K562 (cell line): ENCODE results near the gene CEP68. TPM values are rescaled to one million over a fixed set of nuclear protein-coding genes. Genes with fewer than 3 reads are reported as not detected.

Experiments
- ATAC-seq: fragments of 200-7000 bp; cut with Tn5 transposase; 3 replicates; pipeline ENCODE4 v1.9.1; 2020; ENCODE audit warnings: moderate library complexity
- BruUV-seq: library from RNA; stranded (reverse); fragments of 400-500 nt; replicated peaks from 2 replicates; lab custom pipeline; 2021; lab: Mats Ljungman, UMichigan
- CTCF ChIA-PET: fragments of 300-600 bp; formaldehyde crosslinking; extraction: SDS; loops from one replicate; lab custom pipeline; 2021; ENCODE audit warnings: low intra/inter-chr PET ratio; lab: Yijun Ruan, JAX
- POLR2A ChIA-PET: fragments of 300-600, 350-650 bp; sonication (Branson Sonifier 250); formaldehyde crosslinking; extraction: SDS; loops from one replicate; lab custom pipeline; 2021; ENCODE audit warnings: antibody characterized with exemption, inconsistent platforms; lab: Yijun Ruan, JAX
- DNase-seq, 4 experiments: peaks; one replicate each; pipeline versions ENCODE4 v3.0.0 to v3.0.0-alpha.2; 2011 to 2018; ENCODE audit warnings: low spot score in 3 of 4, mixed read lengths in 3 of 4; ENCODE audit errors: extremely low read depth in 1 of 4
- FAIRE-seq: peaks from 2 replicates; lab custom pipeline; 2011; peaks lifted over from hg19 to GRCh38; lab: Jason Lieb, UNC
- H2AFZ ChIP-seq: 2 replicates; pipeline ENCODE4 v1.6.0; 2011; ENCODE audit warnings: low read depth, low read length, control low read depth, inconsistent platforms
- H3K27ac ChIP-seq: fragments of 200-600 bp; 3 replicates; pipeline ENCODE4 v1.8.0; 2011; ENCODE audit warnings: low read depth, mild to moderate bottlenecking, control low read depth, inconsistent platforms, low read length, moderate library complexity, mixed read lengths; ENCODE audit errors: extremely low read depth
- H3K27me3 ChIP-seq, 2 experiments: fragments of 300-600 bp in 1 of 2; 2 replicates in 1 of 2; 3 replicates in 1 of 2; pipeline versions ENCODE4 v1.6.0 to v1.8.0; 2011; ENCODE audit warnings: inconsistent platforms in 2 of 2, low read length in 2 of 2, mild to moderate bottlenecking in 1 of 2, mixed read lengths in 1 of 2, moderate library complexity in 1 of 2; ENCODE audit not compliant: control insufficient read depth in 2 of 2, insufficient read depth in 2 of 2
- H3K36me3 ChIP-seq: fragments of 300-600 bp; 3 replicates; pipeline ENCODE4 v1.8.0; 2011; ENCODE audit warnings: mild to moderate bottlenecking, low read length, inconsistent platforms; ENCODE audit not compliant: control insufficient read depth, insufficient read depth
- H3K4me1 ChIP-seq, 2 experiments: fragments of 200-600 bp in 1 of 2; replicated peaks in 1 of 2; 2 replicates in 1 of 2; 3 replicates in 1 of 2; pipeline versions ENCODE4 v1.5.1 to v1.8.0; 2011; ENCODE audit warnings: inconsistent platforms in 2 of 2, low read length in 2 of 2, mild to moderate bottlenecking in 1 of 2, mixed read lengths in 1 of 2, moderate library complexity in 1 of 2; ENCODE audit not compliant: control insufficient read depth in 2 of 2, insufficient read depth in 2 of 2
- H3K4me2 ChIP-seq: 2 replicates; pipeline ENCODE4 v1.6.1; 2011; ENCODE audit warnings: low read length, control low read depth, inconsistent platforms, mixed read lengths; ENCODE audit not compliant: insufficient read depth
- H3K4me3 ChIP-seq: fragments of 200-600 bp; sonication (generic), shearing (Covaris generic); 2 replicates; pipeline ENCODE4 v1.5.1; 2016; ENCODE audit warnings: control low read depth, inconsistent platforms
- H3K79me2 ChIP-seq: fragments of 200-600 bp; 3 replicates; pipeline ENCODE4 v1.8.0; 2011; ENCODE audit warnings: low read length, inconsistent platforms; ENCODE audit not compliant: control insufficient read depth, insufficient read depth
- H3K9ac ChIP-seq, 2 experiments: 2 replicates each; pipeline versions ENCODE4 v1.6.0 to v1.6.1; 2011; ENCODE audit warnings: low read depth in 2 of 2, low read length in 2 of 2, control low read depth in 1 of 2, inconsistent platforms in 1 of 2, mild to moderate bottlenecking in 1 of 2, mixed read lengths in 1 of 2; ENCODE audit not compliant: insufficient read depth in 1 of 2
- H3K9me1 ChIP-seq: one replicate; pipeline ENCODE4 v1.6.0; 2011; ENCODE audit warnings: inconsistent platforms, mild to moderate bottlenecking, low read length, moderate library complexity; ENCODE audit not compliant: control insufficient read depth, insufficient read depth
- H3K9me3 ChIP-seq: replicated peaks from 2 replicates; pipeline ENCODE4 v1.5.1; 2011; ENCODE audit warnings: low read depth, low read length, inconsistent platforms; ENCODE audit not compliant: control insufficient read depth, insufficient read depth
- H4K20me1 ChIP-seq: replicated peaks from 2 replicates; pipeline ENCODE4 v1.6.1; 2011; ENCODE audit warnings: low read length, inconsistent platforms, mixed read lengths; ENCODE audit not compliant: control insufficient read depth, insufficient read depth
- ATF7 ChIP-seq: fragments of 450-650 bp; IDR thresholded peaks from 2 replicates; pipeline ENCODE4 v1.7.1; 2014; ENCODE audit warnings: mild to moderate bottlenecking, moderate library complexity
- CEBPB ChIP-seq: fragments of 450-650 bp; IDR thresholded peaks from 2 replicates; pipeline ENCODE4 v1.6.1; 2016; ENCODE audit warnings: missing genetic modification characterization, missing compliant biosample characterization
- ZNF592 ChIP-seq: fragments of 450-650 bp; IDR thresholded peaks from 2 replicates; pipeline ENCODE4 v1.6.1; 2017; ENCODE audit warnings: antibody characterized with exemption, mild to moderate bottlenecking
- WGBS: fragments of 100-300 bp; shearing (Covaris generic); methylation state at CpG from one replicate; pipeline ENCODE4 v1.1.6; 2016; ENCODE audit warnings: low coverage, mixed read lengths; ENCODE audit not compliant: insufficient coverage; ENCODE audit errors: missing lambda C conversion rate; 5-methylcytosine and 5-hydroxymethylcytosine counted together
- in situ Hi-C: fragments of 300-500 bp; cut with MboI; formaldehyde crosslinking; loops from 4 replicates; pipeline ENCODE4 v1.15.0; 2018; ENCODE audit warnings: inconsistent platforms, mixed read lengths
- intact Hi-C: fragments of 100-400 bp; cut with micrococcal nuclease; formaldehyde crosslinking; loops from 2 replicates; pipeline ENCODE4 v1.14.2; 2022
- polyA plus RNA-seq, 8 experiments: library from polyadenylated mRNA; depleted of rRNA in 4 of 8; stranded (reverse) in 5 of 8; unstranded in 3 of 8; fragments of >200 nt; fragmentation: Nextera tagmentation in 2 of 8; fragmentation: Illumina TruSeq in 1 of 8; extraction: Ambion mirVana in 2 of 8; extraction: Trizol in 1 of 8; gene quantifications; 2 replicates each; pipeline versions ENCODE4 v1.2.1 to v1.2.3, GENCODE V29; 2011 to 2014; ENCODE audit warnings: inconsistent platforms in 1 of 8, missing spikeins in 1 of 8
- total RNA-seq, 7 experiments: library from RNA; depleted of rRNA in 6 of 7; stranded (reverse); fragments of >200 nt in 6 of 7; fragmentation: Illumina TruSeq in 2 of 7; extraction: Trizol in 2 of 7; gene quantifications; 2 replicates each; pipeline versions ENCODE4 v1.2.1 to v1.2.3, GENCODE V29; 2011 to 2021; ENCODE audit warnings: low replicate concordance in 1 of 7

CEP68 gene
- total and polyA plus RNA-seq, 9 of the 15 experiments (the other 6 are each of a cell fraction or from before 2014, with no cell fraction given) = 1.4 to 8.5 (median 5.2) TPM

- TF ChIP-seq ZNF592 = 0 out of 2 replicates have a peak, but pooled peaks have one; percentile 20
These were observed 25.0 kb downstream of the CEP68 start (continued) for GRCh38 chr2:65081232-65081685.

DNA sequence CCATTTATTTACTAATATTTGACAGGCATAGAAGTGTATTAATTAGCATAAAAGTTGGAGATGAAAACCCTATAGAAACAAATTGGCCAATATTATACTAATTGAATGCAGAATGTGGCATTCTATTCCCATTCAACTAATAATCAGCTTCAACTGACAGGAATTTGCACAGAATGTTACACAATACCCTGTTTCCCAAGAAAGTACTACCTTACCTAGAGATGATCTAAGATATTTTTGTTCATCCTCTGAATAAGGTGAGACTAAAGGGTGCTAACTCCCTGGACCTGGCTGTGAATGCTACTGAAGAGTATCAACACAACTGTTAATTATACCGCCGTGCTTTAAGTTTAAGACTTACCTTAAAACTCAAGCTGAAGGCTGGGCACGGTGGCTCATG lies 28.9 kb downstream of the CEP68 start:
- Histone ChIP-seq H3K9me3 (no peaks in the 10 kb centered on the region), H3K9me1 (no peaks in the 10 kb centered on the region), H3K79me2 (peaks cover 6% of the 10 kb centered on the region; the same call in 2 of the 3 replicates), H2AFZ (no peak overlapping the region), H3K27me3 (no peaks in the 10 kb centered on the region), H3K36me3 (peaks cover 84% of the 10 kb centered on the region), H3K27ac (no peak overlapping the region), H3K9ac (no peak overlapping the region), H3K4me1 (peaks cover 0 to 9% of the 10 kb centered on the region in 2 experiments; a peak in 3 of 5 replicates), H3K4me3 (no peak overlapping the region), H3K4me2 (no peak overlapping the region), H4K20me1 (peaks cover 4% of the 10 kb centered on the region; the same call in 1 of the 2 replicates)
- TF ChIP-seq CEBPB (tag) (0 out of 2 replicates have a peak, but pooled peaks have one; percentile 35), ATF7 (no peak)
- DNase-seq (no peak), ATAC-seq (no peak), FAIRE-seq (no peak)
- 93% methylated on average over 3 of the region's 3 CpGs for WGBS
- intact Hi-C loops = no loop called here
- in situ Hi-C loops = no loop called here
- POLR2A ChIA-PET = interaction anchor here (1.1 to 2.6 kb wide), 3 partner anchors 9 to 44 kb away, joined by 3 to 12 read pairs (median 6); partner anchors contain the start of gene RAB1A
- CTCF ChIA-PET = no interaction called here
- BruUV-seq = TSS peak; percentile 26
